OCI-LY7 (cell line): ENCODE measurements around the gene IGFN1. TPM values are rescaled to one million over a fixed set of nuclear protein-coding genes. Genes with fewer than 3 reads are reported as not detected.

ENCODE experiments used
- BruUV-seq: library from RNA; stranded (reverse); fragments of 400-500 nt; replicated peaks from 2 replicates; lab custom pipeline; 2021; lab: Mats Ljungman, UMichigan
- CTCF ChIA-PET: fragments of 300-600 bp; sonication (Branson Sonifier 250); formaldehyde crosslinking; loops from one replicate; lab custom pipeline; 2022; ENCODE audit warnings: antibody characterized with exemption; ENCODE audit not compliant: unreplicated experiment; lab: Charles Lee
- POLR2A ChIA-PET: fragments of 300-600 bp; sonication (Branson Sonifier 250); formaldehyde crosslinking; loops from one replicate; lab custom pipeline; 2022; ENCODE audit warnings: antibody characterized with exemption; lab: Charles Lee
- DNase-seq: peaks from one replicate; pipeline ENCODE4 v3.0.0-alpha.2; 2015; ENCODE audit warnings: low spot score
- H2AFZ ChIP-seq: fragments of 200-600 bp; sonication (generic), shearing (Covaris generic); 2 replicates; pipeline ENCODE4 v1.6.1; 2014; ENCODE audit warnings: mild to moderate bottlenecking, antibody characterized with exemption, low read length, moderate library complexity
- H3K27ac ChIP-seq: fragments of 200-600 bp; sonication (generic); 2 replicates; pipeline ENCODE4 v1.5.1; 2014; ENCODE audit warnings: mixed run types, low read depth, mild to moderate bottlenecking, moderate library complexity, low read length, inconsistent platforms; ENCODE audit not compliant: poor library complexity, severe bottlenecking
- H3K36me3 ChIP-seq: fragments of 200-600 bp; sonication (generic); 2 replicates; pipeline ENCODE4 v1.6.1; 2014; ENCODE audit warnings: mild to moderate bottlenecking, antibody characterized with exemption, low read length, moderate library complexity, mixed read lengths; ENCODE audit not compliant: insufficient read depth
- H3K4me1 ChIP-seq: fragments of 200-600 bp; sonication (generic); 2 replicates; pipeline ENCODE4 v1.5.1; 2014; ENCODE audit warnings: mild to moderate bottlenecking, low read length; ENCODE audit not compliant: insufficient read depth, poor library complexity, severe bottlenecking
- H3K4me2 ChIP-seq: fragments of 200-600 bp; sonication (generic); 2 replicates; pipeline ENCODE4 v1.6.1; 2014; ENCODE audit warnings: mild to moderate bottlenecking, low read length
- H3K4me3 ChIP-seq: fragments of 200-600 bp; sonication (generic); 2 replicates; pipeline ENCODE4 v1.5.1; 2014; ENCODE audit warnings: mild to moderate bottlenecking, low read depth, low read length; ENCODE audit not compliant: poor library complexity, severe bottlenecking
- H3K79me2 ChIP-seq: fragments of 200-600 bp; sonication (generic); 2 replicates; pipeline ENCODE4 v1.6.1; 2016; ENCODE audit warnings: low read depth, mild to moderate bottlenecking, low read length, moderate library complexity, mixed read lengths; ENCODE audit not compliant: insufficient read depth
- H3K9me2 ChIP-seq: fragments of 200-600 bp; sonication (generic); 2 replicates; pipeline ENCODE4 v1.6.1; 2016; ENCODE audit warnings: mild to moderate bottlenecking, low read length, mixed read lengths; ENCODE audit not compliant: insufficient read depth
- H3K9me3 ChIP-seq: fragments of 200-600 bp; sonication (generic); 2 replicates; pipeline ENCODE4 v1.6.1; 2014; ENCODE audit warnings: mild to moderate bottlenecking, mixed run types, low read length, mixed read lengths
- H4K20me1 ChIP-seq: fragments of 200-600 bp; sonication (generic); 2 replicates; pipeline ENCODE4 v1.6.1; 2014; ENCODE audit warnings: mild to moderate bottlenecking, antibody characterized with exemption, low read length, moderate library complexity, mixed read lengths; ENCODE audit not compliant: insufficient read depth
- EZH2phosphoT487 ChIP-seq: fragments of 200-600 bp; sonication (generic); IDR thresholded peaks from 2 replicates; pipeline ENCODE4 v1.6.1; 2018; ENCODE audit warnings: low read depth, borderline replicate concordance, mild to moderate bottlenecking, mixed run types, antibody characterized with exemption, low read length, moderate library complexity, mixed read lengths
- intact Hi-C: fragments of 100-400 bp; cut with micrococcal nuclease; formaldehyde crosslinking; loops from one replicate; pipeline ENCODE4 v1.10.0; 2022; ENCODE audit not compliant: unreplicated experiment
- total RNA-seq, 2 experiments: library from RNA; depleted of rRNA in 1 of 2; stranded (reverse); fragments of >200 nt in 1 of 2; shearing (Covaris generic) in 1 of 2; gene quantifications; 2 replicates each; pipeline ENCODE4 v1.2.3, GENCODE V29; 2014 to 2022
- TF ChIP-seq, protein P1 (sequence below): fragments of 200-600 bp; sonication (generic); conservative IDR thresholded peaks from 2 replicates; pipeline ENCODE4 v1.5.1; 2014; ENCODE audit warnings: mild to moderate bottlenecking, antibody characterized with exemption, low read length, moderate library complexity, mixed read lengths

Gene IGFN1
- total RNA-seq, 2 experiments from 2014 or later = not detected

DNA sequence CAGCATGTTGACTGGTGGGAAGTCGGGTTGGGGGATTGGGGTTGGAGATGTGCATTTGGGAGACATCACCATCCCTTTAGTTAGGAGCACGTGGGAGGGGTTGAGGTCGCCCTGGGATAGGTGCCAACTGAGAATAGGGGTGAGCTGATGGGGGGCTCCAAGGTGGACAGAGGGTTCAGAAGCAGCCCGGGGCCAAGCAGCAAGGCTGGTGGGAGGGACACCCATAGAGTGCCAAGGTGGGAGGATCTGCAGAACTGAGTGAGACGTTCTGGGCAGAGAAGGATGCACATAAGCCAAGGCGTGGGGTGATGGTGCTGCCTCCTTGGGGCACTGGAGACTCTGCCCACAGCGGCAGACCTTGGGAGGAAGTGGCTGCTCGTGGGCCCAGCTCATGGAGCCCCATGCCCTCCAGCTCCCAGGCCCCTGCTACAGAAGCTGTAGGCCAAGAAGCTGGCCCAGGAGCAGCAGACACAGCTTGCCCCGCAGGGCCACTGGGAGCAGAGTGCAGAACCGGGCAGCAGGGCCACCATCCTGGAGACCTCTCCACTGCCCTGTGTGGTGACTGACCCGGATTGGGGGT, 61.3 kb downstream of the IGFN1 start:
- TF ChIP-seq EZH2phosphoT487 = no peak
- TF ChIP-seq, protein P1, sequence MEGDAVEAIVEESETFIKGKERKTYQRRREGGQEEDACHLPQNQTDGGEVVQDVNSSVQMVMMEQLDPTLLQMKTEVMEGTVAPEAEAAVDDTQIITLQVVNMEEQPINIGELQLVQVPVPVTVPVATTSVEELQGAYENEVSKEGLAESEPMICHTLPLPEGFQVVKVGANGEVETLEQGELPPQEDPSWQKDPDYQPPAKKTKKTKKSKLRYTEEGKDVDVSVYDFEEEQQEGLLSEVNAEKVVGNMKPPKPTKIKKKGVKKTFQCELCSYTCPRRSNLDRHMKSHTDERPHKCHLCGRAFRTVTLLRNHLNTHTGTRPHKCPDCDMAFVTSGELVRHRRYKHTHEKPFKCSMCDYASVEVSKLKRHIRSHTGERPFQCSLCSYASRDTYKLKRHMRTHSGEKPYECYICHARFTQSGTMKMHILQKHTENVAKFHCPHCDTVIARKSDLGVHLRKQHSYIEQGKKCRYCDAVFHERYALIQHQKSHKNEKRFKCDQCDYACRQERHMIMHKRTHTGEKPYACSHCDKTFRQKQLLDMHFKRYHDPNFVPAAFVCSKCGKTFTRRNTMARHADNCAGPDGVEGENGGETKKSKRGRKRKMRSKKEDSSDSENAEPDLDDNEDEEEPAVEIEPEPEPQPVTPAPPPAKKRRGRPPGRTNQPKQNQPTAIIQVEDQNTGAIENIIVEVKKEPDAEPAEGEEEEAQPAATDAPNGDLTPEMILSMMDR = no peak
- intact Hi-C loops = no loop called here
- H3K4me2 ChIP-seq = no peak overlapping the region
- H3K27ac ChIP-seq = no peak overlapping the region
- DNase-seq = no peak
- no peaks in the 10 kb centered on the region for H3K9me3 ChIP-seq
- no peak overlapping the region for H3K4me3 ChIP-seq
- H3K36me3 ChIP-seq = no peaks in the 10 kb centered on the region
- no peaks in the 10 kb centered on the region for H3K9me2 ChIP-seq
- H3K79me2 ChIP-seq = no peaks in the 10 kb centered on the region
- POLR2A ChIA-PET = no interaction called here
- no TSS peak for BruUV-seq
- CTCF ChIA-PET = no interaction called here
- H4K20me1 ChIP-seq = no peaks in the 10 kb centered on the region
- no peaks in the 10 kb centered on the region for H3K4me1 ChIP-seq
- no peak overlapping the region for H2AFZ ChIP-seq

DNA sequence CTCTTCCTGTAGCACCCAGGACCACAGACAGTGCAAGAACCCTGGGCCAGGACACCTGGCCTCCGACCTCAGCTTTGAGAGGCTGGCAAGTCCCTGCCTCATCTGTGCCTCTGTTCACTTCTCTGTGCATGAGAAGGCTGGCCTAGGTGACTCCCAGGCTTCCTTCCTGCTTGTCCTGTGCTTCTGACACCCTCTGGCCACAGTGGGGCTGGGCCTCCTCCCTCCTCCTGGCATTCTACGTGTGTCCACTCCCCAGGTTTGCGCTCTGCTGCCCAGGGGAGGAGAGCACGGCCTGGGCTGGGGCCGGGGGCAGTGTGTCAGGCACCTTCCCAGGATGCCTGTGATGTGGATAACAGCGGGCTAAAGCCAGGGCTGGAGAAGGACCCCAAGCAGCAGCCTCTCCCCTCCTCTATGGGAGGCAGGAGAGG, 62.3 kb downstream of the IGFN1 start:
- H3K9me3 ChIP-seq = no peaks in the 10 kb centered on the region
- no peak overlapping the region for H3K4me2 ChIP-seq
- H4K20me1 ChIP-seq = no peaks in the 10 kb centered on the region
- no TSS peak for BruUV-seq
- no peak for DNase-seq
- H3K4me3 ChIP-seq = no peak overlapping the region
- ChIA-PET POLR2A (no interaction called here), CTCF (no interaction called here)
- no peak for TF ChIP-seq EZH2phosphoT487
- TF ChIP-seq, protein P1 = no peak
- H3K4me1 ChIP-seq = no peaks in the 10 kb centered on the region
- no peaks in the 10 kb centered on the region for H3K36me3 ChIP-seq
- no peaks in the 10 kb centered on the region for H3K79me2 ChIP-seq
- intact Hi-C loops = no loop called here
- H3K9me2 ChIP-seq = no peaks in the 10 kb centered on the region
- H2AFZ ChIP-seq = no peak overlapping the region
- H3K27ac ChIP-seq = no peak overlapping the region

DNA sequence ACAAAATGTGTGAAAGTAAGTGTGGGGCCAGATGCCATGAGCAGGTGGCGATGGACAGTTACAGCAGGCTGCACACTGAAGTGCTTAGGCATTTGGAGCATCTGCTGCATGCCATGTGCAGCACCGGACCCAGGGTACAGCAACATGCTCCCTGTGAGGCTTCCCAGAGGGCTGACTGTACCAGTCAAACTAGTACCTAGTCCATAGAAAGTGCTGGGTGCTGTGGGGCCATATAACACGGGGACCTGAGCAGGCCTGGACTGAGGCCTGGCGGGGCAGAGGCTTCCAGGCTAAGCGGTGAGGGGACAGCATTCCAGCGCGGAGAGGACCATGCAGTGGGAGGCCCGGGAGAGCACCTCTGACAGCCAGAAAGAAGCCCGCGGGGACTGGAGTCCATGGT, 62.8 kb downstream of the IGFN1 start:
- no peaks in the 10 kb centered on the region for H3K4me1 ChIP-seq
- H3K79me2 ChIP-seq = no peaks in the 10 kb centered on the region
- DNase-seq = no peak
- ChIA-PET POLR2A (no interaction called here), CTCF (no interaction called here)
- no peak overlapping the region for H3K4me2 ChIP-seq
- no peaks in the 10 kb centered on the region for H3K9me2 ChIP-seq
- no peaks in the 10 kb centered on the region for H3K9me3 ChIP-seq
- H4K20me1 ChIP-seq = no peaks in the 10 kb centered on the region
- no TSS peak for BruUV-seq
- intact Hi-C loops = no loop called here
- no peak overlapping the region for H3K4me3 ChIP-seq
- no peak overlapping the region for H2AFZ ChIP-seq
- no peaks in the 10 kb centered on the region for H3K36me3 ChIP-seq
- no peak overlapping the region for H3K27ac ChIP-seq
- TF ChIP-seq, protein P1 = no peak
